Pulmonary artery endothelial cell (primary cell): ENCODE results near the gene ERLEC1. TPM values are rescaled to one million over a fixed set of nuclear protein-coding genes. Genes with fewer than 3 reads are reported as not detected.
"Not testable (repeated sequence)": the region's sequence is repeated elsewhere in the genome, so short reads cannot be mapped to it uniquely, and the experiment has no call there.

Experiments
- DNase-seq: peaks from one replicate; pipeline ENCODE4 v3.0.0-alpha.2; 2011; ENCODE audit warnings: low read depth, low spot score
- total RNA-seq: library from RNA; depleted of rRNA; stranded (reverse); fragments of >200 nt; gene quantifications from 2 replicates; pipeline ENCODE4 v1.2.3, GENCODE V29; 2014

Gene ERLEC1
- total RNA-seq, 1 donor from 2014 or later = 61.1 TPM

GRCh38 chr2:53829273-53829979, 42.6 kb downstream of the ERLEC1 start:
- no peak for DNase-seq

- not testable (repeated sequence) for DNase-seq
Observed at GRCh38 chr2:53829980-53830290, 43.1 kb downstream of the ERLEC1 start.

GRCh38 chr2:53840580-53840979, 53.7 kb downstream of the ERLEC1 start:
- no peak for DNase-seq

GRCh38 chr2:53841651-53842050, 54.8 kb downstream of the ERLEC1 start:
- not testable (repeated sequence) for DNase-seq

GRCh38 chr2:53842891-53843290, 56.0 kb downstream of the ERLEC1 start:
- DNase-seq = no peak

- DNase-seq = no peak
Observed at GRCh38 chr2:53843595-53843994, 56.8 kb downstream of the ERLEC1 start.

GRCh38 chr2:53848062-53848461, 61.2 kb downstream of the ERLEC1 start:
- DNase-seq = no peak

- not testable (repeated sequence) for DNase-seq
Observed at GRCh38 chr2:53851052-53851757, 64.4 kb downstream of the ERLEC1 start.

- no peak for DNase-seq
Observed at GRCh38 chr2:53852532-53852931, 65.7 kb downstream of the ERLEC1 start.

GRCh38 chr2:53854678-53855077, 67.8 kb downstream of the ERLEC1 start:
- DNase-seq = no peak

- DNase-seq = no peak
Observed at GRCh38 chr2:53856272-53856671, 69.4 kb downstream of the ERLEC1 start.

GRCh38 chr2:53859206-53860181, 72.7 kb downstream of the ERLEC1 start, which contains the start of gene GPR75:
Gene GPR75, minus strand, starts transcription at chr2:53859967. Its CDS starts 5,211 bp downstream, at chr2:53854756.
- DNase-seq = no peak

GRCh38 chr2:53861824-53862223, 75.0 kb downstream of the ERLEC1 start:
- DNase-seq = no peak

GRCh38 chr2:53863538-53864227, 76.8 kb downstream of the ERLEC1 start:
- no peak for DNase-seq

GRCh38 chr2:53865264-53865663, 78.4 kb downstream of the ERLEC1 start:
- DNase-seq = no peak

GRCh38 chr2:53865962-53866361, 79.1 kb downstream of the ERLEC1 start:
- DNase-seq = no peak

GRCh38 chr2:53867169-53867568, 80.3 kb downstream of the ERLEC1 start:
- DNase-seq = no peak

- DNase-seq = no peak
Observed at GRCh38 chr2:53867773-53868172, 80.9 kb downstream of the ERLEC1 start.
